HepG2 (cell line): ENCODE measurements around the gene DTNB. TPM values are rescaled to one million over a fixed set of nuclear protein-coding genes. Genes with fewer than 3 reads are reported as not detected.
A peak's percentile ranks its signal among the peaks of the same experiment; 100 is the strongest.

Experiments used
- E2F2 ChIP-seq: sonication (generic); formaldehyde crosslinking; IDR thresholded peaks from 2 replicates; pipeline ENCODE4 v1.4.0; 2020; ENCODE audit warnings: missing genetic modification reagents, borderline replicate concordance
- FOXA1 ChIP-seq, 2 experiments: fragments of 450-650 bp in 1 of 2; sonication (generic) in 1 of 2; formaldehyde crosslinking in 1 of 2; IDR thresholded peaks; 2 replicates each; pipeline versions ENCODE4 v1.4.0 to v1.6.1; 2016 to 2020; ENCODE audit warnings: missing genetic modification reagents in 1 of 2
- KDM2A ChIP-seq: sonication (generic); formaldehyde crosslinking; IDR thresholded peaks from 2 replicates; pipeline ENCODE4 v1.4.0; 2020; ENCODE audit warnings: low read depth, missing genetic modification reagents, borderline replicate concordance
- KMT2A ChIP-seq: sonication (generic); formaldehyde crosslinking; IDR thresholded peaks from 2 replicates; pipeline ENCODE4 v1.4.0; 2020; ENCODE audit warnings: missing genetic modification reagents
- MXD3 ChIP-seq: IDR thresholded peaks from 2 replicates; pipeline ENCODE4 v1.6.1; 2016; ENCODE audit warnings: mild to moderate bottlenecking, missing biosample characterization, missing genetic modification reagents
- SAP130 ChIP-seq: IDR thresholded peaks from 2 replicates; pipeline ENCODE4 v1.6.1; 2016; ENCODE audit warnings: low read depth
- SMAD3 ChIP-seq: sonication (generic); formaldehyde crosslinking; IDR thresholded peaks from 2 replicates; pipeline ENCODE4 v1.4.0; 2020; ENCODE audit warnings: missing genetic modification reagents
- SP140L ChIP-seq: sonication (generic); formaldehyde crosslinking; IDR thresholded peaks from 2 replicates; pipeline ENCODE4 v1.4.0; 2020; ENCODE audit warnings: missing genetic modification reagents, borderline replicate concordance
- TBX2 ChIP-seq: sonication (generic); formaldehyde crosslinking; IDR thresholded peaks from 2 replicates; pipeline ENCODE4 v1.5.0; 2020; ENCODE audit warnings: missing genetic modification reagents, mild to moderate bottlenecking, borderline replicate concordance
- TEF ChIP-seq: sonication (generic); formaldehyde crosslinking; IDR thresholded peaks from 2 replicates; pipeline ENCODE4 v1.5.0; 2020; ENCODE audit warnings: missing genetic modification reagents
- YY1 ChIP-seq: IDR thresholded peaks from 2 replicates; pipeline ENCODE4 v1.6.1; 2011; ENCODE audit warnings: low read length, low read depth, moderate library complexity, mild to moderate bottlenecking; ENCODE audit not compliant: insufficient read depth, insufficient replicate concordance
- ZFP36L1 ChIP-seq: sonication (generic); formaldehyde crosslinking; IDR thresholded peaks from 2 replicates; pipeline ENCODE4 v1.8.0; 2022; ENCODE audit warnings: mild to moderate bottlenecking, missing genetic modification reagents, moderate library complexity
- ZNF136 ChIP-seq: sonication (generic); formaldehyde crosslinking; IDR thresholded peaks from 2 replicates; pipeline ENCODE4 v1.8.1; 2022; ENCODE audit warnings: low read depth, mild to moderate bottlenecking, moderate library complexity, missing genetic modification reagents
- ZNF205 ChIP-seq: IDR thresholded peaks from 2 replicates; pipeline ENCODE4 v1.6.1; 2018; ENCODE audit warnings: missing biosample characterization, missing genetic modification reagents
- ZNF547 ChIP-seq: sonication (generic); formaldehyde crosslinking; IDR thresholded peaks from 2 replicates; pipeline ENCODE4 v1.5.1; 2020; ENCODE audit warnings: mild to moderate bottlenecking, missing genetic modification reagents
- ZNF556 ChIP-seq: sonication (generic); formaldehyde crosslinking; IDR thresholded peaks from 2 replicates; pipeline ENCODE4 v1.4.0; 2020; ENCODE audit warnings: mild to moderate bottlenecking, missing genetic modification reagents, borderline replicate concordance
- ZNF557 ChIP-seq: sonication (generic); formaldehyde crosslinking; IDR thresholded peaks from 2 replicates; pipeline ENCODE4 v1.4.0; 2020; ENCODE audit warnings: missing genetic modification reagents
- ZNF609 ChIP-seq: sonication (generic); formaldehyde crosslinking; IDR thresholded peaks from 2 replicates; pipeline ENCODE4 v1.4.0; 2020; ENCODE audit warnings: mild to moderate bottlenecking, missing genetic modification reagents, borderline replicate concordance
- ZNF614 ChIP-seq: IDR thresholded peaks from 2 replicates; pipeline ENCODE4 v1.6.1; 2018; ENCODE audit warnings: missing biosample characterization, missing genetic modification reagents, inconsistent platforms, borderline replicate concordance
- polyA plus RNA-seq, 8 experiments: library from polyadenylated mRNA; depleted of rRNA in 3 of 8; stranded (reverse) in 7 of 8; unstranded in 1 of 8; fragments of >200 nt; fragmentation: Illumina TruSeq in 4 of 8; extraction: Trizol in 4 of 8; gene quantifications; 2 replicates each; pipeline versions ENCODE4 v1.2.1 to v1.2.3, GENCODE V29; 2011 to 2016; ENCODE audit warnings: low read depth in 4 of 8, missing spikeins in 1 of 8, mixed read lengths in 1 of 8; ENCODE audit not compliant: insufficient read depth in 1 of 8
- total RNA-seq, 5 experiments: library from RNA; depleted of rRNA; stranded (reverse); fragments of >200 nt; fragmentation: Illumina TruSeq; extraction: Trizol; gene quantifications; 2 replicates each; pipeline ENCODE4 v1.2.3, GENCODE V29; 2016; ENCODE audit warnings: low read depth in 1 of 5
- TF ChIP-seq, protein P1 (sequence below): sonication (generic); formaldehyde crosslinking; IDR thresholded peaks from 2 replicates; pipeline ENCODE4 v1.8.0; 2022; ENCODE audit warnings: mild to moderate bottlenecking, missing genetic modification reagents, moderate library complexity

Gene DTNB
- total and polyA plus RNA-seq, 2 of the 13 experiments (the other 11 are each of a cell fraction or from before 2014, with no cell fraction given), result 14.4 to 23.9 TPM

DNA sequence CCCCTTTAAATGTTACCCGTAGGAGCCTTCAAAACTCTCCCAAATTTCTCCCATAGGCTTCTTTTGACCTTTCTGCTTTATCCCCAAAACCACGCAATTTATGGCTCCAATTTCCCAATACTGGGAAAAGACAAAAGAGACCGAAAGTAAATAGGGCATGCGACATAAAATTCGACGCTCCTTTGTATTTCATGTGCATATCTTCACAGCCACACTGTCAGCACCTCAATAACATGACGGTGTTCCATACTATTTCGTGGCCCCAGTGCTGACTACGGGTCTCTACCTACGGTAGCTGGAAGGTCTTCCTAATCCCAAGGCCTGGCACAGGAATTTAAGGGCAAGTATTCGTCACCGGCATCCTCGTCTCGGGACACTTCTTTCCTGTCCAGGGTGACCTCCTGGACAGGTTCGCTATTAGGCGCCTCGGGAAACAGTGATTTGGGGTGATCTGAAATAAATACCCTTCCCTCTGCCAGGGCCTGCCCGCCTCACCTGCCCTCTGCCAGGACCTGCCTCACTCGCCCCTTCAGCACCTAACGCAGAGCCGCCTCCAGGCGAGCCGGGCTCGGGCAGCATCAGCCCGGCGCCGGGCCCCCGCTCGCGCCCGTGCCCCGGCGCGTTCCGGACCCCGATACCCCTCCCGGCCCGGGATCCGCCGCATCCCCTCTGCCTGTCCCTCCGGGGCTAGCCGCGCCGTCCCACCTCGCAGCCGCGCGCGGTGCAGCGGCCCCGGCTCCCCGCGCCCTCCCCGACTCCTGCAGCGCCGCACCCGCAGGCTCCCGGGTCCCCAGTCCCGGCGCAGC, 680 bp downstream of the DTNB start (continued):
- TF ChIP-seq ZNF609 (CRISPR knock-in tag), result 0 out of 2 replicates have a peak, but pooled peaks have one; percentile 3
- TF ChIP-seq ZFP36L1 (CRISPR knock-in tag), result peak; percentile 39; the same call in 1 of the 2 replicates
- TF ChIP-seq MXD3 (CRISPR knock-in tag), result 0 out of 2 replicates have a peak, but pooled peaks have one; percentile 16
- 0 out of 2 replicates have a peak, but pooled peaks have one; percentile 17 for TF ChIP-seq TBX2 (CRISPR knock-in tag)
- TF ChIP-seq ZNF205 (CRISPR knock-in tag), result peak; percentile 19; the same call in 1 of the 2 replicates
- 0 out of 2 replicates have a peak, but pooled peaks have one; percentile 66 for TF ChIP-seq ZNF136 (CRISPR knock-in tag)
- peak; percentile 28 for TF ChIP-seq YY1
- TF ChIP-seq E2F2, result 0 out of 2 replicates have a peak, but pooled peaks have one; percentile 7
- 0 out of 2 replicates have a peak, but pooled peaks have one; percentile 12 for TF ChIP-seq TEF (CRISPR knock-in tag)
- TF ChIP-seq, protein P1, sequence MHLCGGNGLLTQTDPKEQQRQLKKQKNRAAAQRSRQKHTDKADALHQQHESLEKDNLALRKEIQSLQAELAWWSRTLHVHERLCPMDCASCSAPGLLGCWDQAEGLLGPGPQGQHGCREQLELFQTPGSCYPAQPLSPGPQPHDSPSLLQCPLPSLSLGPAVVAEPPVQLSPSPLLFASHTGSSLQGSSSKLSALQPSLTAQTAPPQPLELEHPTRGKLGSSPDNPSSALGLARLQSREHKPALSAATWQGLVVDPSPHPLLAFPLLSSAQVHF, result no peak
- TF ChIP-seq KDM2A (CRISPR knock-in tag), result peak; percentile 16; the same call in 1 of the 2 replicates
- no peak for TF ChIP-seq ZNF614 (CRISPR knock-in tag)
- TF ChIP-seq KMT2A (CRISPR knock-in tag), result peak; percentile 50; the same call in 1 of the 2 replicates
- peak; percentile 46; the same call in 1 of the 2 replicates for TF ChIP-seq SAP130 (CRISPR knock-in tag)
- TF ChIP-seq ZNF557, result 0 out of 2 replicates have a peak, but pooled peaks have one; percentile 14
- no peak; the same call in 1 of the 2 replicates for TF ChIP-seq ZNF556 (CRISPR knock-in tag)
- TF ChIP-seq SMAD3 (CRISPR knock-in tag), result 0 out of 2 replicates have a peak, but pooled peaks have one; percentile 10
- TF ChIP-seq FOXA1 (IDR thresholded peaks at IDR 0.05), result no peak
- TF ChIP-seq FOXA1 (CRISPR knock-in tag; IDR thresholded peaks at IDR 0.05), result 0 out of 2 replicates have a peak, but pooled peaks have one; percentile 6
- 0 out of 2 replicates have a peak, but pooled peaks have one; percentile 18 for TF ChIP-seq ZNF547
- 0 out of 2 replicates have a peak, but pooled peaks have one; percentile 31 for TF ChIP-seq SP140L (CRISPR knock-in tag)
